ENCODE data around the gene MYBPHL. TPM values are rescaled to one million over a fixed set of nuclear protein-coding genes. Genes with fewer than 3 reads are reported as not detected.

Gene MYBPHL
- total and polyA plus RNA-seq, 5 donors from 2014 or later: not detected

DNA sequence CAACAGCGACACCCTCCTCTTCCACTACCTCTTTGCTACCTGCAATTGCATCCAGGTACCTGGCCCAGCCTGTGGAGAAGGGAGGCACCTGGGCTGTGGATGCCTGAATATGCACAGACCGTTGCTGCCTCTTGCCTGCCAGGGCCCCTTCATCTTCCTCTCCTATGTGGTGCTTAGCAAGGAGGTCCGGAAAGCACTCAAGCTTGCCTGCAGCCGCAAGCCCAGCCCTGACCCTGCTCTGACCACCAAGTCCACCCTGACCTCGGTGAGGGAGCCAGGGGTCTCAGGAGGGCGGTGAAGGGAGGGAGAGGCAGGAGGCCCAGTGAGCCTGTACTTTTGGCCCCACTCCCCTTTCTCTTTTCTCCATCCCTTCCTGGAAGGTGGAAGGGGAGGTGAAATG is 35.4 kb downstream of the MYBPHL start:
- no peaks in the 10 kb centered on the region for H3K36me3 ChIP-seq (ENCODE audit: control insufficient read depth, insufficient read depth, low read length)
- no peak overlapping the region for H3K27ac Mint-ChIP-seq
- no peaks in the 10 kb centered on the region for H3K9me3 Mint-ChIP-seq
- H3K4me3 Mint-ChIP-seq: no peak overlapping the region
- no peaks in the 10 kb centered on the region for H3K4me1 Mint-ChIP-seq
- no peak overlapping the region for H3K4me3 ChIP-seq (ENCODE audit: low read depth, low read length)
- H3K27me3 ChIP-seq (ENCODE audit: control insufficient read depth, insufficient read depth, low read length): no peaks in the 10 kb centered on the region
- ATAC-seq (ENCODE audit: low read depth in 2 of 2) (no peak), DNase-seq (no peak)
- no peaks in the 10 kb centered on the region for H3K4me1 ChIP-seq (ENCODE audit: control insufficient read depth, insufficient read depth, low read length, poor library complexity, severe bottlenecking)
- H3K27me3 Mint-ChIP-seq: no peaks in the 10 kb centered on the region
- no peak overlapping the region for H3K27ac ChIP-seq (ENCODE audit: insufficient read depth, low read length, poor library complexity, severe bottlenecking)
- H3K9me3 ChIP-seq (ENCODE audit: control insufficient read depth in 2 of 2, low read length in 2 of 2): no peaks in the 10 kb centered on the region
- no peaks in the 10 kb centered on the region for H3K36me3 Mint-ChIP-seq

DNA sequence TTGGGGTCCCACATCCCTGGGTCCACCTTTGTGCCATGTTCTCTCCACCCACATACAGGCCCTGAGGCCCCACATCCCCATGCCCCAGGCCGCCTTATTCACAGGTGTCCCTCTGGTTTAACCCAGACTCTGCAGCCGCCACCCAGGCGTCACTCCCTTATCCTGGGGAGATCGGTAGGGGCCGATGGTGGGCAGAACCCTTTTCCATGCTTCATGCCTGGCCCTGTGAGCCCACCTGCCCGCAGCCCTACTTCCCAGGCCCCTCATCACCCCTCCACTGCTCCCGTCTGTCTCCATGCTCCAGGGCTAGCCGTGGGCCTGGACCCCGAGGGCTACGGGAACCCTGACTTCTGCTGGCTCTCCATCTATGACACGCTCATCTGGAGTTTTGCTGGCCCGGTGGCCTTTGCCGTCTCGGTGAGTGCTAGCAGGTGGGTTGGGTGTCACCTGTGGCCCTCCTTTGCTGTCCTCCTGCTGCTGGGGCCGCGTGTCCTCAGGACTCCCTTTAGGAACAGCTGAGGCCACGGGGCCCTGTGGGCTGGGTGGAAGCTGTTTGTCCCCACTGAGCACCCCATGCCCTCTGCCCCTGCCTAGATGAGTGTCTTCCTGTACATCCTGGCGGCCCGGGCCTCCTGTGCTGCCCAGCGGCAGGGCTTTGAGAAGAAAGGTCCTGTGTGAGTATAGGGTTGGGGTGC is 36.0 kb downstream of the MYBPHL start:
- H3K36me3 Mint-ChIP-seq: no peaks in the 10 kb centered on the region
- H3K4me3 Mint-ChIP-seq: no peak overlapping the region
- Histone ChIP-seq H3K4me3 (ENCODE audit: low read depth, low read length) (no peak overlapping the region), H3K27me3 (ENCODE audit: control insufficient read depth, insufficient read depth, low read length) (no peaks in the 10 kb centered on the region), H3K4me1 (ENCODE audit: control insufficient read depth, insufficient read depth, low read length, poor library complexity, severe bottlenecking) (no peaks in the 10 kb centered on the region), H3K36me3 (ENCODE audit: control insufficient read depth, insufficient read depth, low read length) (no peaks in the 10 kb centered on the region), H3K27ac (ENCODE audit: insufficient read depth, low read length, poor library complexity, severe bottlenecking) (no peak overlapping the region), H3K9me3 (ENCODE audit: control insufficient read depth in 2 of 2, low read length in 2 of 2) (no peaks in the 10 kb centered on the region)
- peak overlapping the region in 1 of 3 donors; percentile 72 for H3K27ac Mint-ChIP-seq
- H3K4me1 Mint-ChIP-seq: no peaks in the 10 kb centered on the region
- DNase-seq (no peak), ATAC-seq (ENCODE audit: low read depth in 2 of 2) (no peak)
- H3K27me3 Mint-ChIP-seq: no peaks in the 10 kb centered on the region
- H3K9me3 Mint-ChIP-seq: no peaks in the 10 kb centered on the region

DNA sequence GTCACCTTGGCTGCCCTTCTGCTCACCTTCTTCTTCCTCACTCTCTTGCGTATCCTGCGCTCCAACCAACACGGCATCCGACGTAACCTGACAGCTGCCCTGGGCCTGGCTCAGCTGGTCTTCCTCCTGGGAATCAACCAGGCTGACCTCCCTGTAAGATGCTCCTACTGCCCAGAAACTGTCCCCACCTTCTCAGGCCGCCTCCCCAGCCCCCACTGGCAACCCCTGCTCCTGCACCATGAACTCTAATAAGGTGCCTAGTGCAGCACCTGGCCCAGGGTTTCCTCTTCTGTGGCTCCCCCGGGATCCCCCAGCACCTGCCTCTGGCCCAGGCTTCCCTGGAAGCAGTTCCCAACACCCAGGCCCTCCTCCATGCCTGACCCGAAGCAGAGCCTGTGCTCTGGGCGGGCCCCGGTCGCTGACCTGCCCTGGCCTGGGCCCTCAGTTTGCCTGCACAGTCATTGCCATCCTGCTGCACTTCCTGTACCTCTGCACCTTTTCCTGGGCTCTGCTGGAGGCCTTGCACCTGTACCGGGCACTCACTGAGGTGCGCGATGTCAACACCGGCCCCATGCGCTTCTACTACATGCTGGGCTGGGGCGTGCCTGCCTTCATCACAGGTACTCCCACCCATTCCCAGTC is 36.7 kb downstream of the MYBPHL start:
- Histone ChIP-seq H3K36me3 (ENCODE audit: control insufficient read depth, insufficient read depth, low read length) (no peaks in the 10 kb centered on the region), H3K27me3 (ENCODE audit: control insufficient read depth, insufficient read depth, low read length) (no peaks in the 10 kb centered on the region), H3K9me3 (ENCODE audit: control insufficient read depth in 2 of 2, low read length in 2 of 2) (no peaks in the 10 kb centered on the region), H3K4me3 (ENCODE audit: low read depth, low read length) (no peak overlapping the region), H3K27ac (ENCODE audit: insufficient read depth, low read length, poor library complexity, severe bottlenecking) (no peak overlapping the region), H3K4me1 (ENCODE audit: control insufficient read depth, insufficient read depth, low read length, poor library complexity, severe bottlenecking) (no peaks in the 10 kb centered on the region)
- Mint-ChIP-seq H3K9me3 (no peaks in the 10 kb centered on the region), H3K4me1 (no peaks in the 10 kb centered on the region), H3K27me3 (no peaks in the 10 kb centered on the region), H3K4me3 (no peak overlapping the region), H3K27ac (peak overlapping the region in 1 of 3 donors; percentile 8), H3K36me3 (no peaks in the 10 kb centered on the region)
- ATAC-seq (ENCODE audit: low read depth in 2 of 2) (no peak), DNase-seq (no peak)

DNA sequence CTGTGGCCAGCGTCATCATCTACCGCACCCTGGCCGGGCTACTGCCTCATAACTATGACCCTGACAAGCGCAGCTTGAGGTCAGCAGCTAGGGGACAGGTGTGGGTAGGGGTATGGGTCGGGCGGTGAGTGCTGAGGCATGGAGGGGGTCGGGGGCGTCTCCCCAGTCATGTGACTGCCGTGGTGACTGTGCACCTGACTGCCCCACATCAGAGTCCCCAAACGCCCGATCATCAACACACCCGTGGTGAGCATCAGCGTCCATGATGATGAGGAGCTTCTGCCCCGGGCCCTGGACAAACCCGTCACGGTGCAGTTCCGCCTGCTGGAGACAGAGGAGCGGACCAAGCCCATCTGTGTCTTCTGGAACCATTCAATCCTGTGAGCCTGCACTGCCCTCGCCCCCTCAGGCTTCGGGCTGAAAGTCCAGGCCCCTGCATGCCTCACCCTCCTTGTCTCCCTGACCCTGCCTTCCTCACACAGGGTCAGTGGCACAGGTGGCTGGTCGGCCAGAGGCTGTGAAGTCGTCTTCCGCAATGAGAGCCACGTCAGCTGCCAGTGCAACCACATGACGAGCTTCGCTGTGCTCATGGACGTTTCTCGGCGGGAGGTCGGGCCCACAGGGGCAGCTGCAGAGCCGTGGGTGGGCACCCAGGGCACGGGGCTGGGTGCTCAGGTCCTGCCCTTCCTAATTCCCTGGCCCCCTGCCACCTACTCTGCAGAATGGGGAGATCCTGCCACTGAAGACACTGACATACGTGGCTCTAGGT is 37.4 kb downstream of the MYBPHL start:
- ATAC-seq (ENCODE audit: low read depth in 2 of 2) (no peak), DNase-seq (no peak)

DNA sequence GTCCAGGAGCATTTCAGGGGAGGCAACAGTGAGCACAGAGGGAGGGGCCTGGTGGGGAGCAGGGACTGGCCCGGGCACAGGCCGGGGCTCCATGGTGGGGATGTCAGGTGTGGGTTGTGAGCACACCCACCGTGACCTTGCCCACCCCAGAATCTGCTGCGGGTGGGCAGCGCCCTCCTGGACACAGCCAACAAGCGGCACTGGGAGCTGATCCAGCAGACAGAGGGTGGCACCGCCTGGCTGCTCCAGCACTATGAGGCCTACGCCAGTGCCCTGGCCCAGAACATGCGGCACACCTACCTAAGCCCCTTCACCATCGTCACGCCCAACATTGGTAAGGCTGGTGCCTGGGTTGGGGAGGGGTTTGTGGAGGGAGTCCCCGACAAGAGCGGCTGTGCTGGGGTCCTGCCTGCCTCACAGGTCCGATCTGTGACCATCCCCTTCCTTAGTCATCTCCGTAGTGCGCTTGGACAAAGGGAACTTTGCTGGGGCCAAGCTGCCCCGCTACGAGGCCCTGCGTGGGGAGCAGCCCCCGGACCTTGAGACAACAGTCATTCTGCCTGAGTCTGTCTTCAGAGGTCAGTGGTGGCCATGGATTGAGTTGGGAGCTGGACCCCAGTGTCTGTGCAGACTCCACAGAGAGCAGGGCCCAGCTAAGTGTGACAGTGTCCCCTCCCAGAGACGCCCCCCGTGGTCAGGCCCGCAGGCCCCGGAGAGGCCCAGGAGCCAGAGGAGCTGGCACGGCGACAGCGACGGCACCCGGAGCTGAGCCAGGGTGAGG is 38.2 kb downstream of the MYBPHL start:
- no peaks in the 10 kb centered on the region for H3K9me3 ChIP-seq (ENCODE audit: control insufficient read depth in 2 of 2, low read length in 2 of 2)
- Mint-ChIP-seq H3K4me3 (no peak overlapping the region), H3K4me1 (peaks cover 0 to under 1% (median 0%) of the 10 kb centered on the region in 4 donors), H3K27me3 (no peaks in the 10 kb centered on the region), H3K27ac (no peak overlapping the region), H3K36me3 (no peaks in the 10 kb centered on the region), H3K9me3 (no peaks in the 10 kb centered on the region)
- no peak overlapping the region for H3K4me3 ChIP-seq (ENCODE audit: low read depth, low read length)
- H3K27ac ChIP-seq (ENCODE audit: insufficient read depth, low read length, poor library complexity, severe bottlenecking): no peak overlapping the region
- H3K4me1 ChIP-seq (ENCODE audit: control insufficient read depth, insufficient read depth, low read length, poor library complexity, severe bottlenecking): no peaks in the 10 kb centered on the region
- H3K36me3 ChIP-seq (ENCODE audit: control insufficient read depth, insufficient read depth, low read length): no peaks in the 10 kb centered on the region
- DNase-seq (no peak), ATAC-seq (ENCODE audit: low read depth in 2 of 2) (no peak)
- H3K27me3 ChIP-seq (ENCODE audit: control insufficient read depth, insufficient read depth, low read length): no peaks in the 10 kb centered on the region

More for the DNA sequence above, 37.4 kb downstream of the MYBPHL start:
- Mint-ChIP-seq H3K9me3 (no peaks in the 10 kb centered on the region), H3K4me1 (no peaks in the 10 kb centered on the region), H3K27ac (peak overlapping the region in 1 of 3 donors; percentile 8), H3K27me3 (no peaks in the 10 kb centered on the region), H3K4me3 (no peak overlapping the region), H3K36me3 (no peaks in the 10 kb centered on the region)
- H3K9me3 ChIP-seq (ENCODE audit: control insufficient read depth in 2 of 2, low read length in 2 of 2): no peaks in the 10 kb centered on the region
- H3K4me3 ChIP-seq (ENCODE audit: low read depth, low read length): no peak overlapping the region
- no peaks in the 10 kb centered on the region for H3K4me1 ChIP-seq (ENCODE audit: control insufficient read depth, insufficient read depth, low read length, poor library complexity, severe bottlenecking)
- no peak overlapping the region for H3K27ac ChIP-seq (ENCODE audit: insufficient read depth, low read length, poor library complexity, severe bottlenecking)
- no peaks in the 10 kb centered on the region for H3K36me3 ChIP-seq (ENCODE audit: control insufficient read depth, insufficient read depth, low read length)
- H3K27me3 ChIP-seq (ENCODE audit: control insufficient read depth, insufficient read depth, low read length): no peaks in the 10 kb centered on the region

DNA sequence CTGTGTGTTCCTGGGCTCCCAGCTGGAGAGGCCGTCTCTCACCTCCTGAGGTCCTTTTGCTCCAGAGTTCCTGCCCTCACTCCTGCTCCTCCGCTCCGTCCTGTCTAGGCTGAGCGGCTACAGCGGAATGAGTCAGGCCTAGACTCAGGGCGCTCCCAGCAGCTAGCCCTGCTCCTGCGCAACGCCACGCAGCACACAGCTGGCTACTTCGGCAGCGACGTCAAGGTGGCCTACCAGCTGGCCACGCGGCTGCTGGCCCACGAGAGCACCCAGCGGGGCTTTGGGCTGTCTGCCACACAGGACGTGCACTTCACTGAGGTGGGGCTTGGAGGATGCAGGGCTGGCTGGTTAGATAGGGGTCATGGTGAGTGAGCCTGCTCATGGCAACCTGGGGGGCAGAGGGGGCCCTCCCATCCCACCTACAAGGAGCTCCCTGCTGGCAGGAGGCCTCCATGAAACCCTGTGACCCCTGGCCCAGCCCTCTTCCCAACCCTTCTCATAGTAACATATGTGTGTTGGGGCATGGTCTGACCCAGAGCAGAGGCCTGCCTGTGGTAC is 39.0 kb downstream of the MYBPHL start:
- H3K4me1 ChIP-seq (ENCODE audit: control insufficient read depth, insufficient read depth, low read length, poor library complexity, severe bottlenecking): no peaks in the 10 kb centered on the region
- peaks cover 0 to 3% (median 0%) of the 10 kb centered on the region in 4 donors for H3K4me1 Mint-ChIP-seq
- no peaks in the 10 kb centered on the region for H3K27me3 ChIP-seq (ENCODE audit: control insufficient read depth, insufficient read depth, low read length)
- no peak overlapping the region for H3K27ac Mint-ChIP-seq
- no peaks in the 10 kb centered on the region for H3K9me3 Mint-ChIP-seq
- H3K36me3 Mint-ChIP-seq: no peaks in the 10 kb centered on the region
- no peak overlapping the region for H3K27ac ChIP-seq (ENCODE audit: insufficient read depth, low read length, poor library complexity, severe bottlenecking)
- no peaks in the 10 kb centered on the region for H3K36me3 ChIP-seq (ENCODE audit: control insufficient read depth, insufficient read depth, low read length)
- H3K27me3 Mint-ChIP-seq: no peaks in the 10 kb centered on the region
- DNase-seq (no peak), ATAC-seq (ENCODE audit: low read depth in 2 of 2) (no peak)
- no peak overlapping the region for H3K4me3 ChIP-seq (ENCODE audit: low read depth, low read length)
- no peaks in the 10 kb centered on the region for H3K9me3 ChIP-seq (ENCODE audit: control insufficient read depth in 2 of 2, low read length in 2 of 2)
- no peak overlapping the region for H3K4me3 Mint-ChIP-seq

DNA sequence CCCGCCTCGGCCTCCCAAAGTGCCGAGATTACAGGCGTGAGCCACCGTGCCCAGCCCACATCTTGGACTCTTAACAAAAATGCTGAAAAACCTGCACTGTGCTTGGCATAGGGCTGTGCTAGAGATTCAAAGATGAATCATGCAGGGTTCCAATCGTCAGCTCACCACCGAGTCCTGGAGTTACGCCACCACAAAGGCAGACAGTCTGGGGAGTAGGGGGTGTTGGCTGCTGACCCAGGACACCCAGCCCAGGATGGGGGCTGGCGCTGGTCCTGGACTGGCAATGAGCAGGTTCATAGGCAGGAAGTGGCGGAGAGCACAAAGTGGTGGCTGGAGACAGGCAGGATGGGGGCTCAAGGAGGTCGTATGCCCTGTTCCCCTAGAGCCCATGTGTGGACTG is 39.8 kb downstream of the MYBPHL start:
- H3K4me1 Mint-ChIP-seq: peaks cover 0 to 3% (median 0%) of the 10 kb centered on the region in 4 donors
- Histone ChIP-seq H3K27me3 (ENCODE audit: control insufficient read depth, insufficient read depth, low read length) (no peaks in the 10 kb centered on the region), H3K4me3 (ENCODE audit: low read depth, low read length) (no peak overlapping the region), H3K36me3 (ENCODE audit: control insufficient read depth, insufficient read depth, low read length) (no peaks in the 10 kb centered on the region), H3K27ac (ENCODE audit: insufficient read depth, low read length, poor library complexity, severe bottlenecking) (no peak overlapping the region), H3K9me3 (ENCODE audit: control insufficient read depth in 2 of 2, low read length in 2 of 2) (no peaks in the 10 kb centered on the region), H3K4me1 (ENCODE audit: control insufficient read depth, insufficient read depth, low read length, poor library complexity, severe bottlenecking) (no peaks in the 10 kb centered on the region)
- H3K9me3 Mint-ChIP-seq: no peaks in the 10 kb centered on the region
- no peaks in the 10 kb centered on the region for H3K36me3 Mint-ChIP-seq
- no peaks in the 10 kb centered on the region for H3K27me3 Mint-ChIP-seq
- H3K27ac Mint-ChIP-seq: no peak overlapping the region
- no peak for DNase-seq
- H3K4me3 Mint-ChIP-seq: no peak overlapping the region
- ATAC-seq (ENCODE audit: low read depth in 2 of 2): no peak

Measured in CD4-positive, CD25-positive, alpha-beta regulatory T cell (primary cell).